Osteocyte (in vitro differentiated cells): ENCODE results near the gene SUSD3. TPM values are rescaled to one million over a fixed set of nuclear protein-coding genes. Genes with fewer than 3 reads are reported as not detected.
"Not testable (repeated sequence)": the region's sequence is repeated elsewhere in the genome, so short reads cannot be mapped to it uniquely, and the experiment has no call there.

Source experiments
- DNase-seq: peaks from one replicate; pipeline ENCODE4 v3.0.0; 2021; ENCODE audit warnings: mixed read lengths; ENCODE audit not compliant: unreplicated experiment; ENCODE audit errors: extremely low spot score
- H3K27ac Mint-ChIP-seq: one replicate; pipeline ENCODE4 v1.8.0; 2021; ENCODE audit warnings: mild to moderate bottlenecking, mixed read lengths; ENCODE audit not compliant: unreplicated experiment
- H3K27me3 Mint-ChIP-seq: one replicate; pipeline ENCODE4 v1.8.0; 2021; ENCODE audit warnings: mixed read lengths; ENCODE audit not compliant: unreplicated experiment
- H3K36me3 Mint-ChIP-seq: one replicate; pipeline ENCODE4 v1.8.0; 2021; ENCODE audit warnings: mixed read lengths; ENCODE audit not compliant: unreplicated experiment
- H3K4me1 Mint-ChIP-seq: one replicate; pipeline ENCODE4 v1.8.0; 2021; ENCODE audit warnings: mixed read lengths; ENCODE audit not compliant: unreplicated experiment
- H3K4me3 Mint-ChIP-seq: one replicate; pipeline ENCODE4 v1.8.0; 2021; ENCODE audit warnings: mild to moderate bottlenecking, moderate library complexity, mixed read lengths; ENCODE audit not compliant: unreplicated experiment
- H3K9me3 Mint-ChIP-seq: one replicate; pipeline ENCODE4 v1.8.0; 2021; ENCODE audit warnings: mixed read lengths; ENCODE audit not compliant: unreplicated experiment
- total RNA-seq: library from RNA; stranded (reverse); gene quantifications from 2 replicates; pipeline ENCODE4 v1.2.1, GENCODE V29; 2021
- TF ChIP-seq, protein P1 (sequence below): fragments of 200-600 bp; sonication (generic); IDR thresholded peaks from 2 replicates; pipeline ENCODE4 v1.5.0; 2021; ENCODE audit warnings: antibody characterized with exemption, mild to moderate bottlenecking, moderate library complexity

SUSD3 gene
- total RNA-seq, 1 donor from 2014 or later = not detected

DNA sequence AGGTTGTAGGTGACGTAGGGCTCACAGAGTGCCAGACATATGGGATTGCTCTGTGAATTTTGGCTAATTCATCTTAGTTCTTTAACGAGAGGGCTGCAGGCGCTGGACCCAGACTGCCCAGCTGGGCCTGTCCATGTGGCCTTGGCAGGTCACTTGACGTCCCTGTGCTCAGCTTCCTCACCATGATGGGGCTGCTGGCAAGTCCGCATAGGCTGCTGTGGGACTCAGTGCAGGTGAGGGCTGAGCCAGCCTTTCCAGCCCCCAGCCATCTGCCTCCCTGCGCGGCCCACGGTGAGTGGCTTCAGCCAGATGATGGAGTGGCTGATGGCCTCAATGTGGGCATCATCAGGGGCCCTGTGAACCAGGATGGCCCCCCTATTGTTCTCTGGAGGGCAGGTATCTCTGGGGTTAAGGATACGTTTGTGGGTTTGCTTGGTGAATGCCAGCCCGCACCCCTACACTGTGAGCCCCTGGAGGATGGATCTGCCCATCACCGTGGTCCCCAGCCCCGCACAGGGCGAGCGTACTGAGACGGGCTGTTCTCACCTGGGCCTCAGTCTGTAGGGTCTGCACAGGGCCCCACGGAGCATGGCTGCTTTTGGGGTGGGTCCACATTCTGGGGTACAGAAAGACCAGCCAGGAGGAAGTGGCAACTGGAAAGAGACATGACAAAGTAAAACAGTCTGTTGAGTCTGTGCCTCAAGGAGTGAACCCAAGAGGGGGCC lies 41.2 kb downstream of the SUSD3 start:
- Mint-ChIP-seq H3K27me3 (no peaks in the 10 kb centered on the region), H3K36me3 (peaks cover 20% of the 10 kb centered on the region), H3K4me1 (peaks cover 32% of the 10 kb centered on the region), H3K4me3 (no peak overlapping the region), H3K9me3 (peaks cover 15% of the 10 kb centered on the region), H3K27ac (peak overlapping the region; percentile 92)
- TF ChIP-seq, protein P1, sequence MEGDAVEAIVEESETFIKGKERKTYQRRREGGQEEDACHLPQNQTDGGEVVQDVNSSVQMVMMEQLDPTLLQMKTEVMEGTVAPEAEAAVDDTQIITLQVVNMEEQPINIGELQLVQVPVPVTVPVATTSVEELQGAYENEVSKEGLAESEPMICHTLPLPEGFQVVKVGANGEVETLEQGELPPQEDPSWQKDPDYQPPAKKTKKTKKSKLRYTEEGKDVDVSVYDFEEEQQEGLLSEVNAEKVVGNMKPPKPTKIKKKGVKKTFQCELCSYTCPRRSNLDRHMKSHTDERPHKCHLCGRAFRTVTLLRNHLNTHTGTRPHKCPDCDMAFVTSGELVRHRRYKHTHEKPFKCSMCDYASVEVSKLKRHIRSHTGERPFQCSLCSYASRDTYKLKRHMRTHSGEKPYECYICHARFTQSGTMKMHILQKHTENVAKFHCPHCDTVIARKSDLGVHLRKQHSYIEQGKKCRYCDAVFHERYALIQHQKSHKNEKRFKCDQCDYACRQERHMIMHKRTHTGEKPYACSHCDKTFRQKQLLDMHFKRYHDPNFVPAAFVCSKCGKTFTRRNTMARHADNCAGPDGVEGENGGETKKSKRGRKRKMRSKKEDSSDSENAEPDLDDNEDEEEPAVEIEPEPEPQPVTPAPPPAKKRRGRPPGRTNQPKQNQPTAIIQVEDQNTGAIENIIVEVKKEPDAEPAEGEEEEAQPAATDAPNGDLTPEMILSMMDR = no peak
- DNase-seq = no peak

DNA sequence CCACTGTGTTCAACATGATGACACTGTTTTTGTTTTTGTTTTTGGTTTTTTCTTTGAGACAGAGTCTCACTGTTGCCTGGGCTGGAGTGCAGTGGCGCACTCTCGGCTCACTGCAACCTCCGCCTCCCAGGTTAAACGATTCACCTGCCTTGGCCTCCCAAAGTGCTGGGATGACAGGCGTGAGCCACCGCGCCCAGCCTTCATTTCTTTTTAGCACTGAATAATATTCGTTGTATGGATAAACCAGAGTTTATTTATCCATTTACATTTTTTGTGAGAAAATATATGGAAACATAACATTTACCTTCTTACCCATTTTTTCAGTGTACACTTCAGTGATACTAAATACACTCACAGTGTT lies 41.8 kb downstream of the SUSD3 start:
- peaks cover 22% of the 10 kb centered on the region for H3K36me3 Mint-ChIP-seq
- H3K27ac Mint-ChIP-seq = no peak overlapping the region
- no peak for DNase-seq

DNA sequence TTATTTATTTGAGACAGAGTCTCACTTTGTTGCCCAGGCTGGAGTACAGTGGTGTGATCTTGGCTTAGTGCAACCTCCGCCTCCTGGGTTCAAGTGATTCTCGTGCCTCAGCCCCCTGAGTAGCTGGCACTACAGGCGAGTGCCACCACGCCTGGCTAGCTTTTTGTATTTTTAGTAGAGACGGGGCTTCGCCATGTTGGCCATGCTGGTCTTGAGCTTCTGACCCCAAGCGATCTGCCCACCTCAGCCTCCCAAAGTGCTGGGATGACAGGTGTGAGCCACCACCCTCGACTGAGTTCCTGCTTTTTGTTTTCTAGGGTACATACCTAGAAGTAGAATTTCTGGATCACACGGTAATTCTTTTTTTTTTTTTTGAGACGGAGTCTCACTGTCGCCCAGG lies 42.6 kb downstream of the SUSD3 start:
- H3K4me3 Mint-ChIP-seq, H3K27ac Mint-ChIP-seq, H3K27me3 Mint-ChIP-seq, DNase-seq: not testable (repeated sequence)
- peaks cover 29% of the 10 kb centered on the region for H3K4me1 Mint-ChIP-seq
- peaks cover 15% of the 10 kb centered on the region for H3K9me3 Mint-ChIP-seq
- peaks cover 22% of the 10 kb centered on the region for H3K36me3 Mint-ChIP-seq

More for the DNA sequence above, 41.8 kb downstream of the SUSD3 start:
- no peaks in the 10 kb centered on the region for H3K27me3 Mint-ChIP-seq
- no peak overlapping the region for H3K4me3 Mint-ChIP-seq
- TF ChIP-seq, protein P1 = no peak
- peaks cover 29% of the 10 kb centered on the region for H3K4me1 Mint-ChIP-seq
- H3K9me3 Mint-ChIP-seq = peaks cover 15% of the 10 kb centered on the region

GRCh38 chr9:93105620-93106019 lies 47.1 kb downstream of the SUSD3 start:
- H3K4me1 Mint-ChIP-seq = peaks cover 6% of the 10 kb centered on the region
- H3K9me3 Mint-ChIP-seq = peaks cover 15% of the 10 kb centered on the region
- no peak for DNase-seq
- no peak overlapping the region for H3K4me3 Mint-ChIP-seq
- H3K36me3 Mint-ChIP-seq = peaks cover 29% of the 10 kb centered on the region
- no peak overlapping the region for H3K27ac Mint-ChIP-seq
- TF ChIP-seq, protein P1 = no peak
- H3K27me3 Mint-ChIP-seq = no peaks in the 10 kb centered on the region

- Mint-ChIP-seq H3K36me3 (peaks cover 32% of the 10 kb centered on the region), H3K27me3 (no peaks in the 10 kb centered on the region), H3K9me3 (peaks cover 14% of the 10 kb centered on the region), H3K4me1 (peaks cover 6% of the 10 kb centered on the region), H3K4me3 (no peak overlapping the region), H3K27ac (no peak overlapping the region)
- TF ChIP-seq, protein P1 = no peak
- DNase-seq = no peak
Measured at GRCh38 chr9:93107151-93107824, 48.8 kb downstream of the SUSD3 start.
